Adrenal gland (tissue), 12 donors: ENCODE measurements around the gene UST. TPM values are rescaled to one million over a fixed set of nuclear protein-coding genes. Genes with fewer than 3 reads are reported as not detected.

Experiments
- DNase-seq, 7 donors: peaks; one replicate each; pipeline ENCODE4 v3.0.0-alpha.2; 2019 to 2020
- H3K27ac ChIP-seq, 5 donors: fragments of 200-600 bp; sonication (generic) in 4 of 5; 1 replicate in 3 of 5; 2 replicates in 2 of 5; pipeline versions ENCODE4 v1.5.1 to v1.8.0; 2016 to 2020; ENCODE audit warnings: mild to moderate bottlenecking in 1 of 5
- H3K27me3 ChIP-seq: fragments of 200-600 bp; 2 replicates; pipeline ENCODE4 v1.8.0; 2021
- H3K36me3 ChIP-seq, 2 donors: fragments of 200-600 bp; replicated peaks in 1 of 2; 1 replicate in 1 of 2; 2 replicates in 1 of 2; pipeline versions ENCODE4 v1.5.1 to v1.8.0; 2018 to 2022
- H3K4me1 ChIP-seq, 2 donors: fragments of 200-600 bp; replicated peaks in 1 of 2; 1 replicate in 1 of 2; 2 replicates in 1 of 2; pipeline versions ENCODE4 v1.5.1 to v1.8.0; 2018 to 2021
- H3K4me3 ChIP-seq, 4 donors: fragments of 200-600 bp; sonication (generic) in 3 of 4; one replicate each; pipeline ENCODE4 v1.5.1; 2016 to 2018
- H3K9me3 ChIP-seq, 3 donors: fragments of 200-600 bp; sonication (generic) in 1 of 3; replicated peaks in 1 of 3; 1 replicate in 2 of 3; 2 replicates in 1 of 3; pipeline versions ENCODE4 v1.5.1 to v1.8.0; 2016 to 2021
- CTCF ChIP-seq, 6 experiments: fragments of 450-650 bp in 4 of 6; fragments of 200-600 bp in 2 of 6; sonication (generic) in 1 of 6; IDR thresholded peaks; 1 replicate in 5 of 6; 2 replicates in 1 of 6; pipeline versions ENCODE4 v1.5.1 to v1.8.0; 2016 to 2021; ENCODE audit warnings: antibody characterized with exemption in 6 of 6, mild to moderate bottlenecking in 2 of 6, moderate library complexity in 1 of 6
- POLR2A ChIP-seq, 2 donors: fragments of 450-650 bp; IDR thresholded peaks; one replicate each; pipeline ENCODE4 v1.6.1; 2017; ENCODE audit warnings: antibody characterized with exemption in 2 of 2, mild to moderate bottlenecking in 2 of 2, moderate library complexity in 1 of 2
- WGBS, 4 donors: extraction: QIAGEN DNeasy Blood & Tissue Kit in 2 of 4; methylation state at CpG; one replicate each; pipeline versions ENCODE4 v1.1.5 to v1.1.7; 2013 to 2017; 5-methylcytosine and 5-hydroxymethylcytosine counted together
- intact Hi-C, 2 donors: fragments of 100-400 bp; cut with DNase I; formaldehyde crosslinking; loops; one replicate each; pipeline versions ENCODE4 v1.14.1 to v1.15.0; 2022 to 2023
- polyA plus RNA-seq, 3 donors: library from polyadenylated mRNA; stranded (reverse); fragments of 200-250 nt in 2 of 3; fragments of 350-450 nt in 1 of 3; fragmentation: Illumina TruSeq in 1 of 3; extraction: RNeasy Lipid Tissue Mini Kit (QIAGEN cat#74804) in 1 of 3; gene quantifications; one replicate each; pipeline ENCODE4 v1.2.3, GENCODE V29; 2013 to 2014
- total RNA-seq, 9 donors: library from RNA; depleted of rRNA in 4 of 9; stranded (reverse); fragments of >200 nt in 4 of 9; fragments of 120-200 nt in 1 of 9; fragmentation: NEBNext Ultra II Directional in 1 of 9; extraction: Animal tissue kit (Norgen Biotek cat#: 25700) in 1 of 9; gene quantifications; one replicate each; pipeline versions ENCODE4 v1.1.0 to v1.2.4, GENCODE V29; 2013 to 2023
- donor health status: healthy with polysubstance abuse.
- donor health status: Bipolar disorder and iron deficiency.
- donor health status: DM: yes; HTN: yes; CAD: no.
- donor health status: DM: no; HTN: no; CAD: no.
- donor health status: DM: no; HTN: no; CAD: no.
- donor health status: DM: yes; HTN: yes; CAD: no.

The UST gene
- total and polyA plus RNA-seq, 12 donors = 5.9 to 37.4 (median 18.3) TPM

- WGBS, 4 donors = 92 to 97% (median 96%) methylated on average over 2 of the region's 2 CpGs
- intact Hi-C loops = loop anchor here in 1 of 2 donors (5.0 kb wide), 3 partner anchors 52 to 497 kb away; no protein-coding TSS in a partner anchor
- Histone ChIP-seq H3K9me3 (no peaks in the 10 kb centered on the region), H3K27ac (no peak overlapping the region), H3K4me1 (peaks cover 0 to 8% of the 10 kb centered on the region in 2 donors), H3K36me3 (no peaks in the 10 kb centered on the region), H3K27me3 (no peaks in the 10 kb centered on the region), H3K4me3 (no peak overlapping the region)
- no peak for TF ChIP-seq POLR2A (IDR thresholded peaks at IDR 0.05)
- TF ChIP-seq CTCF (IDR thresholded peaks at IDR 0.05) = no peak
- DNase-seq = no peak
These were observed 278.2 kb downstream of the UST start for GRCh38 chr6:149025061-149025460.

- H3K4me1 ChIP-seq = peaks cover 3 to 11% of the 10 kb centered on the region in 2 donors
- 47 to 62% (median 51%) methylated on average over 4 of the region's 4 CpGs for whole genome bisulfite sequencing, 4 donors
- H3K4me3 ChIP-seq = no peak overlapping the region
- no peaks in the 10 kb centered on the region for H3K27me3 ChIP-seq
- no peak for TF ChIP-seq POLR2A (IDR thresholded peaks at IDR 0.05)
- TF ChIP-seq CTCF (IDR thresholded peaks at IDR 0.05) = peak; percentile 19 to 66 (median 56)
- no peaks in the 10 kb centered on the region for H3K9me3 ChIP-seq
- H3K27ac ChIP-seq = no peak overlapping the region
- no peaks in the 10 kb centered on the region for H3K36me3 ChIP-seq
- intact Hi-C loops = loop anchor here in 1 of 2 donors (5.0 kb wide), 3 partner anchors 51 to 496 kb away; no protein-coding TSS in a partner anchor
- peak in 4 of 7 donors; percentile 30 to 50 (median 46) for DNase-seq
These were observed 279.7 kb downstream of the UST start for GRCh38 chr6:149026530-149026942.

- intact Hi-C loops = loop anchor here in 1 of 2 donors (5.0 kb wide), 3 partner anchors 50 to 495 kb away; no protein-coding TSS in a partner anchor
- 85 to 95% (median 93%) methylated on average over 1 of the region's 1 CpG for WGBS, 4 donors
- H3K4me1 ChIP-seq = peaks cover 13 to 21% of the 10 kb centered on the region in 2 donors
These were observed 280.7 kb downstream of the UST start for GRCh38 chr6:149027484-149027883.

More at GRCh38 chr6:149027484-149027883, 280.7 kb downstream of the UST start:
- no peak for DNase-seq
- TF ChIP-seq POLR2A (IDR thresholded peaks at IDR 0.05) (no peak), CTCF (IDR thresholded peaks at IDR 0.05) (no peak)
- Histone ChIP-seq H3K27ac (no peak overlapping the region), H3K9me3 (no peaks in the 10 kb centered on the region), H3K4me3 (no peak overlapping the region), H3K36me3 (no peaks in the 10 kb centered on the region), H3K27me3 (no peaks in the 10 kb centered on the region)
